Measurements from ENCODE around the gene SNX14.

DNA sequence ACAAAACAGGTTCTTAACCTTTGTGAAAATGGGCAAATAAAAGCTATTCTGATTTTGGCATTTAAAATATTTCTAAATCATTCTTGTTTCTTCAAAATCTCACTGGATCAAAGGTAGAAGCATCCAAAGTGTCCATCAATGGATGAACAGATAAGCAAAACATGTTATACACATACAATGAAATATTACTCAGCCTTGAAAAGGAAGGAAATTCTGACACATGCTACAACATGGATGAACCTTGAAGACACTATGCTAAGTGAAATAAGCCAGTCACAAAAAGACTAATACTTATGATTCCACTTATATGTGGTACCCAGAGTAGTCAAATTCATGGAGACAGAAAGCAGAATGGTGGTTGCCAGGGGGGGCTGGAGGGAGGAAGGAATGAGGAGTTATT lies 45.9 kb downstream of the SNX14 start:
- TF ChIP-seq, protein P1, sequence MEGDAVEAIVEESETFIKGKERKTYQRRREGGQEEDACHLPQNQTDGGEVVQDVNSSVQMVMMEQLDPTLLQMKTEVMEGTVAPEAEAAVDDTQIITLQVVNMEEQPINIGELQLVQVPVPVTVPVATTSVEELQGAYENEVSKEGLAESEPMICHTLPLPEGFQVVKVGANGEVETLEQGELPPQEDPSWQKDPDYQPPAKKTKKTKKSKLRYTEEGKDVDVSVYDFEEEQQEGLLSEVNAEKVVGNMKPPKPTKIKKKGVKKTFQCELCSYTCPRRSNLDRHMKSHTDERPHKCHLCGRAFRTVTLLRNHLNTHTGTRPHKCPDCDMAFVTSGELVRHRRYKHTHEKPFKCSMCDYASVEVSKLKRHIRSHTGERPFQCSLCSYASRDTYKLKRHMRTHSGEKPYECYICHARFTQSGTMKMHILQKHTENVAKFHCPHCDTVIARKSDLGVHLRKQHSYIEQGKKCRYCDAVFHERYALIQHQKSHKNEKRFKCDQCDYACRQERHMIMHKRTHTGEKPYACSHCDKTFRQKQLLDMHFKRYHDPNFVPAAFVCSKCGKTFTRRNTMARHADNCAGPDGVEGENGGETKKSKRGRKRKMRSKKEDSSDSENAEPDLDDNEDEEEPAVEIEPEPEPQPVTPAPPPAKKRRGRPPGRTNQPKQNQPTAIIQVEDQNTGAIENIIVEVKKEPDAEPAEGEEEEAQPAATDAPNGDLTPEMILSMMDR (conservative IDR thresholded peaks at IDR 0.05; ENCODE audit: low read depth, low read length): no peak
- no peak for TF ChIP-seq EZH2 (IDR thresholded peaks at IDR 0.05; ENCODE audit: borderline replicate concordance, low read depth, low read length, poor library complexity, severe bottlenecking)
